Keratinocyte (primary cell): ENCODE data around the gene SEC14L5. TPM values are rescaled to one million over a fixed set of nuclear protein-coding genes. Genes with fewer than 3 reads are reported as not detected.

Source experiments
- DNase-seq: peaks from one replicate; pipeline ENCODE4 v3.0.0-alpha.2; 2011; ENCODE audit warnings: low read depth, missing footprints, low spot score
- FAIRE-seq: peaks from 2 replicates; lab custom pipeline; 2011; peaks lifted over from hg19 to GRCh38; lab: Jason Lieb, UNC
- H2AFZ ChIP-seq: 2 replicates; pipeline ENCODE4 v1.6.0; 2012; ENCODE audit warnings: low read length, control low read depth, inconsistent platforms; ENCODE audit not compliant: control insufficient read depth
- H3K27ac ChIP-seq: 2 replicates; pipeline ENCODE4 v1.5.1; 2011; ENCODE audit warnings: low read length; ENCODE audit not compliant: control insufficient read depth, insufficient read depth
- H3K27me3 ChIP-seq: 3 replicates; pipeline ENCODE4 v1.6.0; 2011; ENCODE audit warnings: low read length; ENCODE audit not compliant: control insufficient read depth, insufficient read depth; ENCODE audit errors: extremely low read depth
- H3K36me3 ChIP-seq, 2 experiments: 2 replicates in 1 of 2; 3 replicates in 1 of 2; pipeline ENCODE4 v1.5.1; 2011; ENCODE audit warnings: low read length in 2 of 2, mild to moderate bottlenecking in 1 of 2; ENCODE audit not compliant: control insufficient read depth in 2 of 2, insufficient read depth in 2 of 2; ENCODE audit errors: extremely low read depth in 1 of 2
- H3K4me1 ChIP-seq: 3 replicates; pipeline ENCODE4 v1.5.1; 2011; ENCODE audit warnings: low read length; ENCODE audit not compliant: control insufficient read depth, insufficient read depth; ENCODE audit errors: extremely low read depth
- H3K4me2 ChIP-seq: 3 replicates; pipeline ENCODE4 v1.6.0; 2011; ENCODE audit warnings: low read depth, low read length; ENCODE audit not compliant: control insufficient read depth, insufficient read depth; ENCODE audit errors: extremely low read depth
- H3K4me3 ChIP-seq, 3 experiments: fragments of 200-600 bp in 1 of 3; sonication (generic) in 1 of 3; 2 replicates in 2 of 3; 3 replicates in 1 of 3; pipeline ENCODE4 v1.5.1; 2011 to 2016; ENCODE audit warnings: low read length in 3 of 3, mild to moderate bottlenecking in 3 of 3, control low read depth in 2 of 3, inconsistent platforms in 1 of 3, low read depth in 1 of 3, mixed read lengths in 1 of 3, mixed run types in 1 of 3, moderate library complexity in 1 of 3; ENCODE audit not compliant: control insufficient read depth in 2 of 3, insufficient read depth in 2 of 3; ENCODE audit errors: extremely low read depth in 1 of 3
- H3K79me2 ChIP-seq: 2 replicates; pipeline ENCODE4 v1.6.0; 2012; ENCODE audit warnings: low read length; ENCODE audit not compliant: control insufficient read depth, insufficient read depth
- H3K9ac ChIP-seq: 3 replicates; pipeline ENCODE4 v1.6.0; 2011; ENCODE audit warnings: low read length; ENCODE audit not compliant: control insufficient read depth, insufficient read depth; ENCODE audit errors: extremely low read depth
- H3K9me1 ChIP-seq: 3 replicates; pipeline ENCODE4 v1.6.0; 2011; ENCODE audit warnings: low read length; ENCODE audit not compliant: control insufficient read depth, insufficient read depth; ENCODE audit errors: extremely low read depth
- H3K9me3 ChIP-seq: 2 replicates; pipeline ENCODE4 v1.5.1; 2012; ENCODE audit warnings: low read depth, low read length; ENCODE audit not compliant: control insufficient read depth
- H4K20me1 ChIP-seq: 3 replicates; pipeline ENCODE4 v1.6.0; 2011; ENCODE audit warnings: low read length; ENCODE audit not compliant: control insufficient read depth, insufficient read depth; ENCODE audit errors: extremely low read depth
- EZH2 ChIP-seq: IDR thresholded peaks from one replicate; pipeline ENCODE4 v1.6.1; 2012; ENCODE audit warnings: inconsistent platforms, mild to moderate bottlenecking, low read length, moderate library complexity
- dilution Hi-C: fragments of 300-500 bp; cut with MboI; formaldehyde crosslinking; loops from one replicate; pipeline ENCODE4 v1.7.0; 2020; ENCODE audit warnings: low sequenced_read_pairs; ENCODE audit not compliant: extremely low pct_ligation_motif_present
- polyA plus RNA-seq, 5 experiments: library from polyadenylated mRNA; depleted of rRNA in 3 of 5; stranded (reverse) in 3 of 5; stranded (forward) in 1 of 5; unstranded in 1 of 5; fragments of >200 nt; gene quantifications; 1 replicate in 1 of 5; 2 replicates in 3 of 5; 3 replicates in 1 of 5; pipeline versions ENCODE4 v1.2.1 to v1.2.3, GENCODE V29; 2011 to 2012; ENCODE audit warnings: missing spikeins in 2 of 5, low read depth in 1 of 5, low replicate concordance in 1 of 5
- TF ChIP-seq, protein P1 (sequence below), 3 experiments: IDR thresholded peaks in 1 of 3; conservative IDR thresholded peaks in 1 of 3; optimal IDR thresholded peaks in 1 of 3; 2 replicates in 2 of 3; 3 replicates in 1 of 3; pipeline versions ENCODE3 to v1.5.1; 2011; ENCODE audit warnings: low read length in 3 of 3, mild to moderate bottlenecking in 3 of 3, moderate library complexity in 2 of 3, control low read depth in 1 of 3, inconsistent platforms in 1 of 3; ENCODE audit not compliant: insufficient read depth in 2 of 3; ENCODE audit errors: extremely low read depth in 1 of 3

SEC14L5 gene
- polyA plus RNA-seq, 1 donor (not counting 4 experiments of a cell fraction or from before 2014, with no cell fraction given): 0.08 TPM

- H3K4me3 ChIP-seq: no peak overlapping the region
- no peaks in the 10 kb centered on the region for H3K79me2 ChIP-seq
- H2AFZ ChIP-seq: no peak overlapping the region
- H3K9me3 ChIP-seq: no peaks in the 10 kb centered on the region
- no peaks in the 10 kb centered on the region for H4K20me1 ChIP-seq
- no peak overlapping the region for H3K27ac ChIP-seq
- FAIRE-seq (no peak), DNase-seq (no peak)
- H3K36me3 ChIP-seq: peaks cover 5 to 6% of the 10 kb centered on the region in 2 experiments
- H3K4me1 ChIP-seq: peaks cover 26% of the 10 kb centered on the region
- no peak for TF ChIP-seq EZH2
- TF ChIP-seq, protein P1, sequence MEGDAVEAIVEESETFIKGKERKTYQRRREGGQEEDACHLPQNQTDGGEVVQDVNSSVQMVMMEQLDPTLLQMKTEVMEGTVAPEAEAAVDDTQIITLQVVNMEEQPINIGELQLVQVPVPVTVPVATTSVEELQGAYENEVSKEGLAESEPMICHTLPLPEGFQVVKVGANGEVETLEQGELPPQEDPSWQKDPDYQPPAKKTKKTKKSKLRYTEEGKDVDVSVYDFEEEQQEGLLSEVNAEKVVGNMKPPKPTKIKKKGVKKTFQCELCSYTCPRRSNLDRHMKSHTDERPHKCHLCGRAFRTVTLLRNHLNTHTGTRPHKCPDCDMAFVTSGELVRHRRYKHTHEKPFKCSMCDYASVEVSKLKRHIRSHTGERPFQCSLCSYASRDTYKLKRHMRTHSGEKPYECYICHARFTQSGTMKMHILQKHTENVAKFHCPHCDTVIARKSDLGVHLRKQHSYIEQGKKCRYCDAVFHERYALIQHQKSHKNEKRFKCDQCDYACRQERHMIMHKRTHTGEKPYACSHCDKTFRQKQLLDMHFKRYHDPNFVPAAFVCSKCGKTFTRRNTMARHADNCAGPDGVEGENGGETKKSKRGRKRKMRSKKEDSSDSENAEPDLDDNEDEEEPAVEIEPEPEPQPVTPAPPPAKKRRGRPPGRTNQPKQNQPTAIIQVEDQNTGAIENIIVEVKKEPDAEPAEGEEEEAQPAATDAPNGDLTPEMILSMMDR (optimal IDR thresholded peaks at IDR 0.05 in 1 of 3, IDR thresholded peaks at IDR 0.05 in 1 of 3, conservative IDR thresholded peaks at IDR 0.05 in 1 of 3; ENCODE audit: extremely low read depth in 1 of 3, insufficient read depth in 2 of 3, low read length in 3 of 3): no peak
- no peak overlapping the region for H3K4me2 ChIP-seq
- no peaks in the 10 kb centered on the region for H3K27me3 ChIP-seq
- no peaks in the 10 kb centered on the region for H3K9me1 ChIP-seq
- dilution Hi-C loops: no loop called here
- no peak overlapping the region for H3K9ac ChIP-seq
Measured at GRCh38 chr16:4915226-4915761, 42.8 kb upstream of the SEC14L5 start.

DNA sequence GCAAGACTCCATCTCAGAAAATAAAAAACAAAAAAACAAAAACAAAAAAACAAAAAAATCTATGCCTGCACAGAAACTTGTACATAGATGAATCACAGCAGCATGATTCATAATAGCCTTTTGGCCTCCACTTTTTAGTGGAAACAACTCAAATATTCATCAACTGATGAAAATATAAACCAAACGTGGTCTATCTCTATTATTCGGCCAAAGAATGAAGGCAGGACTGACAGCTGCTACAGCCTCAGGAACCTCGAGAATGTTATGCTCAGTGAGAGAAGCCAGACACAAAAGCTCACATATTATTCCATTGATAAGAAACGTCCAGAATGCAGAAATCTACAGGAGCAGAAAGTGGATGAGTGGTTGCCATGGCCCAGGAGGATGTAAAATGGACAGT is 41.0 kb upstream of the SEC14L5 start:
- Histone ChIP-seq H3K4me1 (peaks cover 23% of the 10 kb centered on the region), H3K9me3 (no peaks in the 10 kb centered on the region), H3K27me3 (no peaks in the 10 kb centered on the region), H3K9ac (no peak overlapping the region), H2AFZ (no peak overlapping the region), H3K36me3 (peaks cover 5 to 9% of the 10 kb centered on the region in 2 experiments), H3K4me2 (no peak overlapping the region), H4K20me1 (no peaks in the 10 kb centered on the region), H3K79me2 (no peaks in the 10 kb centered on the region), H3K4me3 (no peak overlapping the region), H3K27ac (no peak overlapping the region), H3K9me1 (no peaks in the 10 kb centered on the region)
- TF ChIP-seq, protein P1 (optimal IDR thresholded peaks at IDR 0.05 in 1 of 3, IDR thresholded peaks at IDR 0.05 in 1 of 3, conservative IDR thresholded peaks at IDR 0.05 in 1 of 3; ENCODE audit: extremely low read depth in 1 of 3, insufficient read depth in 2 of 3, low read length in 3 of 3): no peak
- TF ChIP-seq EZH2: no peak
- DNase-seq (no peak), FAIRE-seq (peak; percentile 26)
- dilution Hi-C loops: no loop called here
